Endodermal cell (in vitro differentiated cells): ENCODE data around the gene NCOA3. TPM values are rescaled to one million over a fixed set of nuclear protein-coding genes. Genes with fewer than 3 reads are reported as not detected.

ENCODE experiments used
- DNase-seq: peaks from one replicate; pipeline ENCODE4 v3.0.0-alpha.2; 2017
- H3K27ac ChIP-seq: 2 replicates; pipeline ENCODE4 v1.5.1; 2013; ENCODE audit warnings: mild to moderate bottlenecking, low read depth, low read length, moderate library complexity
- H3K27me3 ChIP-seq: 2 replicates; pipeline ENCODE4 v1.6.1; 2013; ENCODE audit warnings: mild to moderate bottlenecking, low read length, moderate library complexity; ENCODE audit not compliant: insufficient read depth, control insufficient read depth, poor library complexity, severe bottlenecking
- H3K36me3 ChIP-seq: 2 replicates; pipeline ENCODE4 v1.7.0; 2013; ENCODE audit warnings: mild to moderate bottlenecking, low read length, moderate library complexity; ENCODE audit not compliant: control insufficient read depth, insufficient read depth
- H3K4me1 ChIP-seq: one replicate; pipeline ENCODE4 v1.7.0; 2013; ENCODE audit warnings: low read length; ENCODE audit not compliant: control insufficient read depth, insufficient read depth
- H3K4me3 ChIP-seq: 2 replicates; pipeline ENCODE4 v1.5.1; 2013; ENCODE audit warnings: mild to moderate bottlenecking, low read length, moderate library complexity
- H3K9ac ChIP-seq: 2 replicates; pipeline ENCODE4 v1.6.1; 2013; ENCODE audit warnings: mild to moderate bottlenecking, low read length, moderate library complexity; ENCODE audit not compliant: poor library complexity, severe bottlenecking; ENCODE audit errors: extremely low read depth
- H3K9me3 ChIP-seq: 2 replicates; pipeline ENCODE4 v1.6.1; 2013; ENCODE audit warnings: mild to moderate bottlenecking, low read length, moderate library complexity; ENCODE audit not compliant: control insufficient read depth
- H3K27ac Mint-ChIP-seq: 2 replicates; pipeline ENCODE4 v1.8.0; 2020; ENCODE audit warnings: mixed read lengths
- H3K27me3 Mint-ChIP-seq: 2 replicates; pipeline ENCODE4 v1.8.0; 2021; ENCODE audit warnings: mild to moderate bottlenecking, mixed read lengths; ENCODE audit not compliant: insufficient read depth
- H3K36me3 Mint-ChIP-seq: 2 replicates; pipeline ENCODE4 v1.8.0; 2020; ENCODE audit warnings: low read depth, mixed read lengths
- H3K4me1 Mint-ChIP-seq: 2 replicates; pipeline ENCODE4 v1.8.0; 2020; ENCODE audit warnings: mixed read lengths
- H3K4me3 Mint-ChIP-seq: 2 replicates; pipeline ENCODE4 v1.8.0; 2020; ENCODE audit warnings: mild to moderate bottlenecking, moderate library complexity, mixed read lengths
- H3K9me3 Mint-ChIP-seq: 2 replicates; pipeline ENCODE4 v1.8.0; 2020; ENCODE audit warnings: mild to moderate bottlenecking, mixed read lengths
- CTCF ChIP-seq: fragments of 200-600 bp; sonication (generic); conservative IDR thresholded peaks from 2 replicates; pipeline ENCODE4 v1.5.0; 2021; ENCODE audit warnings: antibody characterized with exemption, mild to moderate bottlenecking
- WGBS, 2 experiments: methylation state at CpG; one replicate each; pipeline versions ENCODE4 v1.1.5 to v1.1.7; 2013; ENCODE audit warnings: missing lambda C conversion rate in 2 of 2, mixed read lengths in 1 of 2; ENCODE audit not compliant: insufficient coverage in 1 of 2, insufficient read length in 1 of 2; 5-methylcytosine and 5-hydroxymethylcytosine counted together
- total RNA-seq, 2 donors: library from RNA; stranded (reverse); fragmentation: NEBNext Ultra II Directional in 1 of 2; extraction: Animal tissue kit (Norgen Biotek cat#: 25700) in 1 of 2; gene quantifications; 2 replicates in 1 of 2; 3 replicates in 1 of 2; pipeline ENCODE4 v1.2.1, GENCODE V29; 2021

Gene NCOA3
- total RNA-seq, 2 donors from 2014 or later: 38.6 TPM

DNA sequence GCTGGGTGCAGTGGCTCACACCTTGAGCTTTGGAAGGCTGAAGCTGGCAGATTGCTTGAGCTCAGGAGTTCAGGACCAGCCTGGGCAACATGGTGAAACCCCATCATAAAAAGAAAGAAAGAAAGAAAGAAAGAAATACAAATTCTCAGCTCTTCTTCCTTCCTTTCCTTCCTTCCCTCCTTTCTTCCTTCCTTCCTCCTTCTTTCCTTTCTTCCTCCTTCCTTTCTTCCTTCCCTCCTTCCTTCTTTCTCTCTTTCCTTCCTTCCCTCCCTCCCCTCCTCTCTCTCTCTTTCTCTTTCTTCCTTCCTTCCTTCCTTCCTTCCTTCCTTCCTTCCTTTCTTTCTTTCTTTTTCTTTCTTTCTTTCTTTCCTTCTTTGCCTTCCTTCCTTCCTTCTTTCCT lies 21.0 kb upstream of the NCOA3 start:
- Mint-ChIP-seq H3K27me3 (no peaks in the 10 kb centered on the region), H3K4me3 (no peak overlapping the region), H3K4me1 (peaks cover 13% of the 10 kb centered on the region), H3K36me3 (no peaks in the 10 kb centered on the region), H3K27ac (no peak overlapping the region), H3K9me3 (no peaks in the 10 kb centered on the region)
- no peaks in the 10 kb centered on the region for H3K4me1 ChIP-seq
- H3K9ac ChIP-seq: no peak overlapping the region
- H3K9me3 ChIP-seq: no peaks in the 10 kb centered on the region
- DNase-seq: no peak
- no peaks in the 10 kb centered on the region for H3K27me3 ChIP-seq
- H3K4me3 ChIP-seq: no peak overlapping the region
- TF ChIP-seq CTCF: no peak
- no peaks in the 10 kb centered on the region for H3K36me3 ChIP-seq
- no peak overlapping the region for H3K27ac ChIP-seq

DNA sequence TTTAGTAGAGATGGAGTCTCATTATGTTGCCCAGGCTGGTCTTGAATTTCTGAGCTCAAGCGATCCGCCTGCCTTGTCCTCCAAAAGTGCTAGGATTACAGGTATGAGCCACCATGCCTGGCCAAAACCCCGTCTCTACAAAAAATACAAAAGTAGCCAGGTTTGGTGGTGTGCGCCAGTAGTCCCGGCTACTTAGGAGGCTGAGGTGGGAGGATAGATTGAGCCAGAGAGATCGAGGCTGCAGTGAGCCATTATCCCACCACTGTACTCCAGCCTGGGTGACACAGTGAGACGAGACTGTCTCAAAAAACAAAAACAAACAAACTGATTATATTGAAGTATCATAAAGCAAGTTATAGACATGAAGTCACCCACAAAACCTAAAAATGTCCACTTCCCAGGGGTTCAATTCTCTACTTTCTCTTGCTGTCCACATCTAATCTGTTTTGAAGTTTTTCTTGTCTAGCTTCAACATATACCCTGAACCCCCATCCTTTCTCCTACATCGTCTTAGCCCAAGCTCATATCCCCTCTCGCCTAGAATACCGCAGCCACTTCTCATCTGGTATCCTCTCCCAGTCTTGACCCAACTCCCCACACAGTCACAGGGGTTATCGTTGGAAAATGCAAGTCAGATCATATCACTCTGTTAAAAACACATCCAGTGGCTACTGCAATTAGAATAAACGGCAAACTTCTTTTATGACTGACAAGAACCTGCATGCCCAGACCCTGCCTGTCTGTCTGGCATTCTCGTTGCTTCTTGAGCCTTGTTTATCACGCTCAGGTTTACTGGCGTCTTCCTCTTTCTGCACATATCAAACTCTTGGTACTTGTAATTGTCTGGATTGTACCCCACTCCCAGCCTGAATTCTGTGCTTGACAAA lies 20.1 kb upstream of the NCOA3 start:
- no peaks in the 10 kb centered on the region for H3K36me3 ChIP-seq
- Mint-ChIP-seq H3K27me3 (no peaks in the 10 kb centered on the region), H3K36me3 (no peaks in the 10 kb centered on the region), H3K4me3 (no peak overlapping the region), H3K9me3 (no peaks in the 10 kb centered on the region), H3K4me1 (peaks cover 13% of the 10 kb centered on the region), H3K27ac (no peak overlapping the region)
- H3K27me3 ChIP-seq: no peaks in the 10 kb centered on the region
- H3K4me3 ChIP-seq: no peak overlapping the region
- no peak for TF ChIP-seq CTCF
- no peak for DNase-seq
- no peaks in the 10 kb centered on the region for H3K9me3 ChIP-seq
- H3K27ac ChIP-seq: no peak overlapping the region
- 91 to 94% methylated on average over 12 to 14 of the region's 15 CpGs for WGBS, 2 experiments
- H3K9ac ChIP-seq: no peak overlapping the region
- no peaks in the 10 kb centered on the region for H3K4me1 ChIP-seq

- no peak for DNase-seq
- H3K4me1 Mint-ChIP-seq: peaks cover 23% of the 10 kb centered on the region
- H3K27me3 ChIP-seq: no peaks in the 10 kb centered on the region
- H3K9me3 Mint-ChIP-seq: no peaks in the 10 kb centered on the region
- no peaks in the 10 kb centered on the region for H3K36me3 ChIP-seq
- no peak overlapping the region for H3K9ac ChIP-seq
- no peak overlapping the region for H3K27ac ChIP-seq
- no peak overlapping the region for H3K4me3 ChIP-seq
- no peak for TF ChIP-seq CTCF
- H3K9me3 ChIP-seq: no peaks in the 10 kb centered on the region
- no peak overlapping the region for H3K4me3 Mint-ChIP-seq
- peaks cover 2% of the 10 kb centered on the region for H3K4me1 ChIP-seq
- no peaks in the 10 kb centered on the region for H3K27me3 Mint-ChIP-seq
- WGBS, 2 experiments: 89 to 97% methylated on average over 2 of the region's 2 CpGs
- H3K27ac Mint-ChIP-seq: no peak overlapping the region
- H3K36me3 Mint-ChIP-seq: no peaks in the 10 kb centered on the region
These were observed 19.0 kb upstream of the NCOA3 start for GRCh38 chr20:47482705-47483104.
